Activated CD4-positive, CD25-positive, alpha-beta regulatory T cell treated with anti-CD3 and anti-CD28 coated beads, Interleukin-2, amount 50 U/mL, for 16 hours (primary cell): ENCODE results near the gene PLEKHG4.
A peak's percentile ranks its signal among the peaks of the same experiment; 100 is the strongest.

ENCODE experiments used
- DNase-seq: peaks from one replicate; pipeline ENCODE4 v3.0.0-alpha.2; 2020; ENCODE audit warnings: low read depth, low spot score

PLEKHG4 gene

DNA sequence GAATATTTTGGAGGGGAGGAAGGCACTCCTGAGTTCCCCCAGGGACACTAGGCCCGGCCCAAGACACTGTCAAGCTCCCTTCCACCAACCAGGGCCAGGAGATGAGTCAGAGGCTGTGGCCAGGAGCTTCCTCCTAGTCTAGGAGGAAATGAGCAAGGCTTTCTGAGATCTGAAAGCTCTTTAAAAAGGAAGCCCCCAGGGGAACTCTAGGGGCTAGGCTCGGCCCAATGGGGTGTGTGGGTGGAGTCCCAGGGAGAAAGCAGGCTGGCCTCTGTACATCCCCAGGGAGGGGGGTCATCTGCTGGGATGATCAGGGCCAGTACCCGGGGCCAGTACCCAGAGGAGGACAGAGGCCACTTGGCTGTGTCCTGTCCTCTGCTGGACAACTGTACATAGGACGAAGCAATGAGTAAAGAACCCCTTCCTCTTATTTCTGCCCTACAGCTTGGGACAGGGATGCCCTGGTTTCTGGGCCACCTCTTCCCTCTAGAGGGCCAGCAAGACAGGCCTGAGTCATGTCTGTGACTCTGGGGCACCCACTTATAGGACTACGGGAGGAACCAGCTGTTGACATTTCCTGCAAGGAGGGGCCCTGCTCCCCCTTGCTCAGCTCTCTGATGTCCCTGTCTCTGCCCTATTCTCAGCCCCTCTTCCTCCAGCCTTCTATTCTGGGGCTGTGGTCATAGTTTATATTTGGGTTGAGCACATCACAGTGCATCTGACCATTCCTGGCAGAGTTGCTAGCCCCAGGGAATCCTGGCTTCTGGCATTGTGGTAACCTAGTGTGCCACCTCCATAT lies 34.7 kb upstream of the PLEKHG4 start:
- peak; percentile 49 for DNase-seq

- DNase-seq, result no peak
These were observed 34.1 kb upstream of the PLEKHG4 start for GRCh38 chr16:67245186-67245585.

GRCh38 chr16:67245674-67246080 lies 33.7 kb upstream of the PLEKHG4 start:
- DNase-seq, result no peak

DNA sequence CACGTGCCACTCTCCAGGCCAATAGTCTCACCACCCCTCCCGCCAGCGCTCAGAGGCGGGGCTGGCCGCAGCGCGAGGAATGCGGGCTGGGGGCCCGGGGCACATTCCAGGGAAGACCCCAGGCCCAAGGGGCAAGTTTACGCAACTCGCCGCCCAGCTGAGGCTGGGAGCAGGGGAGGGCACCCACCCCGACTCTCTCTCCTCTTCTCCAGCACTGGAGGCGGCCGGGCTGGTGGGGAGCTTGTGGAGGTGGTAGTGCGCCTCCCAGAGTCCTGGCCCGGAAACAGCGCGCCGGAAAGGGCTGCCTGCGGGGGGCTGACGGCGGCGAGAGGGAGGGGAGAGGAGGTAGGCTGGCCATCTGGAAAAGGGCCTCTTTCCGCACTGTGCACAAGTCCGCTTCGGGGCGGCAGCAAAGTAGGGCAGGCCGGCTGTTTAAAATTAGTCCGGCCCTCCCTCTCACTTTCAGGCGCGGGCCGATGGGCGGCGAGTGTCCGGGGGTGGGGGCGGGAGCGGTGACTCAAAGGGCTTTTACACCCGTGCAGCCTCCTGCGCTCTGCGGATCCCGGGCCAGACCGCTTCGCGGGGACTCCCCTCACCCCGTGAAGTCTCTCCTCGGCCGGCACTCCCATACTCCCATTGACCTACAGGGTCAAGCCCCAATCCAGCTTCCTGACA lies 33.1 kb upstream of the PLEKHG4 start:
- no peak for DNase-seq

- DNase-seq, result no peak
These were observed 32.6 kb upstream of the PLEKHG4 start for GRCh38 chr16:67246756-67247191.

DNA sequence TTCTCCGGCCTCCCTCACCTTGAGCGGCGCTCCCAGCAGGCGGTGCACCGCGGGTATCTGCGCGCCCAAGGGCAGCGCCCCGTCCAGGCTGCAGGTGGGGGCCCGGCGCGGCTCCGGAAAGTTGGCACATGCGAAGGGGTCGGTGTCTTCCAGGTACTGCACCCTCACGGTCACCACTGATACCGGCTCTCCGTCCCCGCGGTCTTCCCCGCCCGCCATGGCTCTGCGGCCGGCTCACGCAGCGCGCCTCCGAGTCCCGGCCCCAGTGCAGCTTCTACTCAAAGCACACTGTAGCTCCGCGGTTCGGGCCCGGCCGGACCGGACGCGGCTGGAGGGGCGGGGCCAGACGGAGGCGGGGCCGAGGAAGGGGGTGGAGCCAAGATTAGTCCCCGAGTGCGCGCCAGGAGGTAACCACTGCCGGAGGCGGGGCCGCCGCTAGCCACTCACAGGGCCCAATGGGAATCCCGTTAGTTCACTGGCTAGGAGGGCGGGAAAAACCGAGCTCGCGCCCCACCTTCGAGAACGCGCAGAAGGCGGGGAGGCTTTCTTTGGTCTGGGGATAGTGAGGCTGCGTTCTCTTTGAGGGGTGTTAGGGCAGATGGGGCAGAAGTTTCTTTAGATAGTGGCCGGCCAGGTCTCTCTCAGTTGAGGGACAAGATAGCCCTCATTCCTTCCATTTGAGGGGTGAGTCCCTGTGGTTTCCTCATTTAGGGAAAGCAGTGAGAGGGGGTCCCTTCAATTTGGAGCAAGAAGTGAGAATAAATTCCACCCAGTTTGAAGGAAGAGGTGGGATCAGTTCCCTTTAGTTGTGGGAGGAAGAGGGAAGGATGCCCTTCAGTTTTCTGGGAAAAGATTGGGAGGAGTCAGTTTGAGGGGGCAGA lies 31.9 kb upstream of the PLEKHG4 start, which contains the start of gene FHOD1:
TSS of gene FHOD1 (minus strand) at position 290 of the 881 bp plus-strand sequence. CDS start at position 219, 71 bp downstream.
- DNase-seq, result peak; percentile 90

DNA sequence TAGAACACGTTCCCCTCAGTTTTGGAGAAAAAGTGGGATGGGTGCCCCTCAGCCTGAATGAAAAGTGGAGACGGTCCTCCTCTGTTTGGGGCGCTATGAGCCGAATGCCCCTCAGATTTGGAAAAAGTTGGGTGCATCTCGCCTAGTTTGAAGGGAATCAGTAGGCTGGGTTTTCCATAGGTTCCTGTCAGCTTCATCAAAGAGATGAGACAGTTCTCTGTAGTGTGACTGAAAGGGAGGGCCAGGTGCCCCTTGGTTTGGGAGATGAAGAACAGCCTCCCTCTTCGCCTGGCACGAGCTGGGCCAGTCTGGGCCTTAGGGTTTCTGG lies 31.3 kb upstream of the PLEKHG4 start:
- DNase-seq, result no peak

- no peak for DNase-seq
These were observed 30.7 kb upstream of the PLEKHG4 start, which contains the start of gene SLC9A5 for GRCh38 chr16:67248401-67249177. Gene SLC9A5 (plus strand): TSS chr16:67248979. CDS start chr16:67249015, 36 bp downstream.

- DNase-seq, result no peak
These were observed 29.9 kb upstream of the PLEKHG4 start for GRCh38 chr16:67249178-67250044.

DNA sequence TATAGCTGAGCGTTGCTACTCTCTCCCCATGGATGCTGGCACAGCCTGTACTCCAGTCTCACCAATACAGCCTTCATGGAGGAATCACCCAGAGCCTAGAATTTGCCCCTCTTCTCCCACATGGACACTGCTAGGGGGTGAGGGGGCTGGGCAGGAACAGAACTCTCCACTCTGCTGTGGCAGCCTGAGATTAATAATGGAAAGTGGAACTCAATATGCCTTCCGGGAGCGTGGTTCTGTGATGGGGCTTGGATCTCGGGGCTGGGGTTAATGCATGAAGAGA lies 29.3 kb upstream of the PLEKHG4 start:
- no peak for DNase-seq

GRCh38 chr16:67252609-67253497 lies 26.5 kb upstream of the PLEKHG4 start:
- DNase-seq, result no peak

DNA sequence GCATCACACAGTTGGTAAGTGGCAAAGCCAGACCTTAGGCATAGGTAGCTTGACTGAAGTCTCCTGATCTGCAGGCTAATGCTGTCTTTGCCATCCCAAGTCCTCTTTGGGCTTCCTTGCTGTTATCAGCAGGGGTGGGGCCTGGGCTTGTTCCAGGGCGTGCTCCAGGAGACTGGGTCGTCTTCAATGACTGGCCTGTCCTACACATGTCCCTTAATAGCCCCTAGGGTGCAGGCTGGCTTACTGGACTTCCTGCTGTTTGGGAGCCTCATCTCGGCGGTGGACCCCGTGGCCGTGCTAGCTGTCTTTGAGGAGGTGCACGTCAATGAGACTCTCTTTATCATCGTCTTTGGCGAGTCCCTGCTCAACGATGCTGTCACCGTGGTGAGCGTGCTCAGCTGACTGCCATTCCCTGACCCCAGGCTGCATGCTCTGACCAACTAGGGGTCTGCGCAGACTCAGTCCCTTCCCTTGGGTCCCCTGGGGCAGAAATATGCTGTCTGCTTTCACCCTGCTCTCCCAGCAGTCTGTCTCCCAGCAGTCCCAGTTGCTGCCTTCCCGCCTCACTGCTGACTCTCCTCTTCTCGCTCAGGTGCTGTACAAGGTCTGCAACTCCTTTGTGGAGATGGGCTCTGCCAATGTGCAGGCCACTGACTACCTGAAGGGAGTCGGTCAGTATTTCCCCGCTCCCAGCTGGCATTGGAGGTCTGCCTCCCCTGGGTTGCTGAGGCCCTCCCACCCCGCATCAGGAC lies 24.4 kb upstream of the PLEKHG4 start:
- DNase-seq, result no peak

- DNase-seq, result no peak
These were observed 23.6 kb upstream of the PLEKHG4 start for GRCh38 chr16:67255553-67256221.

GRCh38 chr16:67256701-67257230 lies 22.6 kb upstream of the PLEKHG4 start:
- DNase-seq, result no peak

DNA sequence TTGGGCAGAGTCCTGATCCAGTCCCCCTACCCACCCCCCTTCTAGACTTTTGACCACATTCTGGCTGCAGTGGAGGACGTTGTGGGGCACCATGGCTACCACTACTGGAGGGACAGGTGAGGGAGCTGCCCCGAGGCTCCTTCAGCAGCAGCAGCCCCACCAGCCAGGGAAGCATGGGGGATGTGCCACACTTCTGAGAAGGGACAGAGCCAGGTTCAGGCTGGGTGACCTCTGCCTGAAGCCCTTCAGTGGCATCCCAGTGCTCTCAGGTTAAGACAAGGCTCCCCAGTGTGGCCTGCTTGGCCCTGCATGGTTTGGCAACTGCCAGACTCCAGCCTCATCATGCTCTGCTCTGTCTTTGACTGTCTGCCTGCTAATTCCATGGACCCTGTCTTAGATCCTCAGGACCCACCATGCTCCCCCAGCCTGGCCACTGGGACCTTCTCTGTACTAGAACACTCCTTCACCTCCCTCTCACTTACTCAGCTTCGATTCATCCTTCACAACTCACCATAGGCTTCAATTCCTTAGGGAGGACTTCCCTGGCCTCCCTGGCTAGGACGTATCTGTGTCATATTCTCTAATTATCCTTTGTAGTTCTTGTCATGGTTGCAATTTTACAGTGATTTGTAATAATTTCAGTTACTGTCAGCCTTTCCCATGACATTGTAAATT lies 21.7 kb upstream of the PLEKHG4 start:
- no peak for DNase-seq

DNA sequence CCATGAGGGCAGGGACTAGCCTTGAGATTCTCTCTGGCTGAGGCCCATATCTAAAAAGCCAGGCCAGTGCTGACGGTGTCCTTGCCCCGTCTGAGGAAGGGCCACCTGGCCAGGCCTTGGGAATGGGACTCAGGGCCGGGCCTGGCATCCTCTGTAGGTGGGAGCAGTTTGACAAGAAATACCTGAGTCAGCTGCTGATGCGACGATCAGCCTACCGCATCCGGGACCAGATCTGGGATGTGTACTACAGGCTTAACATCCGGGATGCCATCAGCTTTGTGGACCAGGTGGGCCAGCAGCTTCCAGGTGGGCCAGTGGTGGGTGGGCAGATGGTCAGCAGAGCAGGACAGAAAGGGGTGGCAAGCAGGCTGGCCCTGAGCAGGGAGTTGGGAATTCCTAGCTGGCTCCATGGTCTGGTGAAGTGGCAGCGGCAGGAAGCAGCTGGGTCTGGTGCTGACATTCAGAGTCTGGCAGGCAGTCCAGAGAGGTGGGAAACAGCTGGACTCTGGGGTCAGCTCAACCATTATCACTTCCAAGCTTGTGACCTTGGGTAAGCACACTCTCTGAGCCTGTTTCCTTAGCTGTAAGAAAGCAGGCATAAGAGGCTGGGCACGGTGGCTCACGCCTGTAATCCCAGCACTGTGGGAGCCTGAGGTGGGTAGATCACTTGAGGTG lies 21.0 kb upstream of the PLEKHG4 start:
- DNase-seq, result no peak

- no peak for DNase-seq
These were observed 19.6 kb upstream of the PLEKHG4 start for GRCh38 chr16:67259705-67260104.
